Measurements from ENCODE around the gene STK10. TPM values are rescaled to one million over a fixed set of nuclear protein-coding genes. Genes with fewer than 3 reads are reported as not detected.

Gene STK10
- total RNA-seq, 3 donors from 2014 or later: 17.1 to 32.5 (median 23.3) TPM

- TF ChIP-seq CTCF (IDR thresholded peaks at IDR 0.05): no peak
- no peak for TF ChIP-seq POLR2A (IDR thresholded peaks at IDR 0.05)
- no peak for TF ChIP-seq POLR2AphosphoS5 (IDR thresholded peaks at IDR 0.05)
- Histone ChIP-seq H3K27ac (no peak overlapping the region), H3K4me1 (no peaks in the 10 kb centered on the region), H3K4me3 (no peak overlapping the region), H3K9me3 (no peaks in the 10 kb centered on the region), H3K36me3 (no peaks in the 10 kb centered on the region), H3K27me3 (no peaks in the 10 kb centered on the region)
- no peak for DNase-seq (ENCODE audit: low spot score in 2 of 2)
- intact Hi-C loops (cut with DNase I; ENCODE audit: low total_unique reads): no loop called here
Observed at GRCh38 chr5:172046593-172046992, 141.4 kb downstream of the STK10 start.

DNA sequence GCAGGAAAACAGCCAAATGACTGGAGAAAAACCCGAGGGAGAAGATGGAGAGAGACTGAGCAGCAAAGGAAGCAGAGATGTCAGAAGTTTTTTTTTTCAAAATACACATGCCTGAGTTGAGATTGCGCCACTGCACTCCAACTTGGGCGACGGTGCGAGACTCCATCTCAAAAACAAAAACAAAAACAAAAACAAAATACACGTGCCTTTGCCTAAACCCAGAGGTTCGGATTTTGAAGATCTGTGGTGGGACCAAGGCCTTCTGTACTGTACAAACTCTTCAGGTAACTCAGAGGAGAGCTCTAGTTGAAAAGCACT, 142.8 kb downstream of the STK10 start:
- no peak overlapping the region for H3K27ac ChIP-seq
- no peak overlapping the region for H3K4me3 ChIP-seq
- H3K4me1 ChIP-seq: no peaks in the 10 kb centered on the region
- H3K9me3 ChIP-seq: no peaks in the 10 kb centered on the region
- DNase-seq (ENCODE audit: low spot score in 2 of 2): no peak
- no peak for TF ChIP-seq CTCF (IDR thresholded peaks at IDR 0.05)
- TF ChIP-seq POLR2A (IDR thresholded peaks at IDR 0.05): no peak
- TF ChIP-seq POLR2AphosphoS5 (IDR thresholded peaks at IDR 0.05): no peak
- intact Hi-C loops (cut with DNase I; ENCODE audit: low total_unique reads): no loop called here
- no peaks in the 10 kb centered on the region for H3K27me3 ChIP-seq
- H3K36me3 ChIP-seq: no peaks in the 10 kb centered on the region

- no peak for TF ChIP-seq POLR2A (IDR thresholded peaks at IDR 0.05)
- TF ChIP-seq POLR2AphosphoS5 (IDR thresholded peaks at IDR 0.05): no peak
- TF ChIP-seq CTCF (IDR thresholded peaks at IDR 0.05): no peak
- Histone ChIP-seq H3K4me1 (no peaks in the 10 kb centered on the region), H3K4me3 (no peak overlapping the region), H3K27me3 (no peaks in the 10 kb centered on the region), H3K27ac (no peak overlapping the region), H3K9me3 (no peaks in the 10 kb centered on the region), H3K36me3 (no peaks in the 10 kb centered on the region)
- intact Hi-C loops (cut with DNase I; ENCODE audit: low total_unique reads): no loop called here
- no peak for DNase-seq (ENCODE audit: low spot score in 2 of 2)
Observed at GRCh38 chr5:172044631-172045314, 143.3 kb downstream of the STK10 start.

DNA sequence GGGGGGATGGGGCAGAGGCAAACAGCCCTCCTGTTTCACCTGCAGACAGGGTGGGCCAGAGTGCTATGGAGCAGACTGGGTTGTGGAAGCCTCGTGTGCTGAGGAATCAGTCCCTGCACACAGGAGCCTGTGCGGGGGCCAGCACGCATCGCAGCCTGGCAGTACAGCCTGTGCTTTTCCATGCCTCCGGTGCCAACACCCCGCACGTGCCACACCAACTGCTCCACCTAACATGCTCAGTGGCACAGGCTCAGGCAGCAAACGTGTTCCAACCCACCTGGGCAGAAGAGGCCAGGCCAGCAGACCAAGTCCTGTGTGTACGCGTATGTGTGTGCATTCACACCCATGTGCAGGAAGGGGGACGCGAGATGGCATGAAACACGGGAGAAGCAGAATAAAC, 144.2 kb downstream of the STK10 start:
- no peak overlapping the region for H3K27ac ChIP-seq
- no peaks in the 10 kb centered on the region for H3K36me3 ChIP-seq
- no peak overlapping the region for H3K4me3 ChIP-seq
- H3K4me1 ChIP-seq: no peaks in the 10 kb centered on the region
- TF ChIP-seq CTCF (IDR thresholded peaks at IDR 0.05): no peak
- TF ChIP-seq POLR2AphosphoS5 (IDR thresholded peaks at IDR 0.05): no peak
- TF ChIP-seq POLR2A (IDR thresholded peaks at IDR 0.05): no peak
- DNase-seq (ENCODE audit: low spot score in 2 of 2): no peak
- no peaks in the 10 kb centered on the region for H3K9me3 ChIP-seq
- H3K27me3 ChIP-seq: no peaks in the 10 kb centered on the region
- intact Hi-C loops (cut with DNase I; ENCODE audit: low total_unique reads): no loop called here

- Histone ChIP-seq H3K9me3 (no peaks in the 10 kb centered on the region), H3K4me3 (no peak overlapping the region), H3K36me3 (no peaks in the 10 kb centered on the region), H3K4me1 (no peaks in the 10 kb centered on the region), H3K27me3 (no peaks in the 10 kb centered on the region), H3K27ac (no peak overlapping the region)
- no peak for DNase-seq (ENCODE audit: low spot score in 2 of 2)
- TF ChIP-seq POLR2A (IDR thresholded peaks at IDR 0.05) (no peak), POLR2AphosphoS5 (IDR thresholded peaks at IDR 0.05) (no peak)
- intact Hi-C loops (cut with DNase I; ENCODE audit: low total_unique reads): no loop called here
Observed at GRCh38 chr5:172042183-172042582, 145.8 kb downstream of the STK10 start.

GRCh38 chr5:172038167-172038566, 149.9 kb downstream of the STK10 start:
- intact Hi-C loops (cut with DNase I; ENCODE audit: low total_unique reads): no loop called here
- TF ChIP-seq CTCF (IDR thresholded peaks at IDR 0.05) (no peak), POLR2A (IDR thresholded peaks at IDR 0.05) (no peak), POLR2AphosphoS5 (IDR thresholded peaks at IDR 0.05) (no peak)
- no peaks in the 10 kb centered on the region for H3K4me1 ChIP-seq

More at GRCh38 chr5:172038167-172038566, 149.9 kb downstream of the STK10 start:
- Histone ChIP-seq H3K4me3 (no peak overlapping the region), H3K9me3 (no peaks in the 10 kb centered on the region), H3K27me3 (no peaks in the 10 kb centered on the region), H3K27ac (no peak overlapping the region), H3K36me3 (no peaks in the 10 kb centered on the region)
- no peak for DNase-seq (ENCODE audit: low spot score in 2 of 2)

Data from breast epithelium (tissue), 4 donors.